Globus pallidus (tissue), 1 donor: ENCODE measurements around the gene MRPL54.

Source experiments
- DNase-seq: peaks from one replicate; pipeline ENCODE4 v3.0.0-alpha.2; 2015; ENCODE audit warnings: low spot score

The MRPL54 gene

GRCh38 chr19:3769494-3769893, 7.0 kb downstream of the MRPL54 start:
- no peak for DNase-seq

GRCh38 chr19:3770136-3770999, 7.9 kb downstream of the MRPL54 start:
- DNase-seq, result no peak

GRCh38 chr19:3771000-3771905, 8.8 kb downstream of the MRPL54 start:
- no peak for DNase-seq

- DNase-seq, result no peak
Measured at GRCh38 chr19:3771906-3772455, 9.5 kb downstream of the MRPL54 start, which contains the start of gene RAX2. Gene RAX2, minus strand, starts transcription at chr19:3772228. Its CDS starts 486 bp downstream, at chr19:3771742.

- no peak for DNase-seq
Measured at GRCh38 chr19:3773814-3774515, 11.5 kb downstream of the MRPL54 start.

GRCh38 chr19:3774621-3775373, 12.3 kb downstream of the MRPL54 start:
- no peak for DNase-seq

GRCh38 chr19:3775374-3775711, 12.9 kb downstream of the MRPL54 start:
- no peak for DNase-seq

GRCh38 chr19:3775831-3776230, 13.3 kb downstream of the MRPL54 start:
- no peak for DNase-seq

GRCh38 chr19:3776479-3777040, 14.1 kb downstream of the MRPL54 start:
- no peak for DNase-seq

GRCh38 chr19:3778104-3778867, 15.8 kb downstream of the MRPL54 start:
- DNase-seq, result no peak

GRCh38 chr19:3778899-3779723, 16.6 kb downstream of the MRPL54 start:
- no peak for DNase-seq

GRCh38 chr19:3780786-3781304, 18.4 kb downstream of the MRPL54 start:
- no peak for DNase-seq

GRCh38 chr19:3781603-3782002, 19.1 kb downstream of the MRPL54 start:
- no peak for DNase-seq

- no peak for DNase-seq
Measured at GRCh38 chr19:3782330-3782729, 19.8 kb downstream of the MRPL54 start.

- DNase-seq, result no peak
Measured at GRCh38 chr19:3782903-3783302, 20.4 kb downstream of the MRPL54 start.

GRCh38 chr19:3783660-3784584, 21.4 kb downstream of the MRPL54 start:
- DNase-seq, result no peak

GRCh38 chr19:3784607-3785450, 22.3 kb downstream of the MRPL54 start:
- no peak for DNase-seq
